ENCODE measurements around the gene ZBTB16. TPM values are rescaled to one million over a fixed set of nuclear protein-coding genes. Genes with fewer than 3 reads are reported as not detected.

Gene ZBTB16
- total and polyA plus RNA-seq, 2 of the 4 experiments (the other 2 are of a cell fraction): not detected

- no peak overlapping the region for H4K91ac ChIP-seq (ENCODE audit: insufficient read depth, low read depth, low read length)
- no peak overlapping the region for H3K56ac ChIP-seq (ENCODE audit: extremely low read depth, insufficient read depth, low read length)
- H3K4me2 ChIP-seq (ENCODE audit: low read depth, low read length): no peak overlapping the region
- no peak overlapping the region for H3K18ac ChIP-seq (ENCODE audit: low read depth, low read length)
- BruUV-seq (replicated peaks): no TSS peak
- no peak overlapping the region for H4K8ac ChIP-seq (ENCODE audit: low read depth in 2 of 2, low read length in 2 of 2)
- no peak for TF ChIP-seq RCOR1 (IDR thresholded peaks at IDR 0.05; ENCODE audit: insufficient replicate concordance, low read length)
- no peak for TF ChIP-seq USF2 (IDR thresholded peaks at IDR 0.05; ENCODE audit: low read depth, low read length)
- TF ChIP-seq MAFK (IDR thresholded peaks at IDR 0.05; ENCODE audit: low read depth, low read length): no peak
- no peak for TF ChIP-seq CHD1 (IDR thresholded peaks at IDR 0.05; ENCODE audit: low read depth, low read length)
- no peak for TF ChIP-seq RAD21 (IDR thresholded peaks at IDR 0.05; ENCODE audit: low read length)
- TF ChIP-seq CEBPB (IDR thresholded peaks at IDR 0.05; ENCODE audit: low read depth, low read length): no peak
- no peak for TF ChIP-seq FOS (IDR thresholded peaks at IDR 0.05; ENCODE audit: low read depth, low read length)
- TF ChIP-seq ELK1 (IDR thresholded peaks at IDR 0.05; ENCODE audit: borderline replicate concordance, low read depth, low read length): no peak
- TF ChIP-seq POLR2A (IDR thresholded peaks at IDR 0.05; ENCODE audit: low read depth, low read length): no peak
- TF ChIP-seq SMC3 (IDR thresholded peaks at IDR 0.05; ENCODE audit: low read depth, low read length): no peak
- no peak overlapping the region for H3K4me3 ChIP-seq (ENCODE audit: insufficient read depth, low read depth, low read length)
- no peaks in the 10 kb centered on the region for H3K9me3 ChIP-seq (ENCODE audit: control insufficient read depth, insufficient read depth, low read length)
- H2BK15ac ChIP-seq (ENCODE audit: low read depth, low read length): no peak overlapping the region
- no peak overlapping the region for H3K23ac ChIP-seq (ENCODE audit: low read depth, low read length)
- in situ Hi-C loops (cut with MboI; ENCODE audit: low sequenced_read_pairs): no loop called here
- no peaks in the 10 kb centered on the region for H4K20me1 ChIP-seq (ENCODE audit: insufficient read depth, low read length)
- no peak overlapping the region for H2BK120ac ChIP-seq (ENCODE audit: low read depth, low read length)
- dilution Hi-C loops (cut with HindIII; ENCODE audit: low sequenced_read_pairs, unreplicated experiment): no loop called here
- no peaks in the 10 kb centered on the region for H3K4me1 ChIP-seq (ENCODE audit: control insufficient read depth, insufficient read depth, low read length)
- no peak overlapping the region for H2AK5ac ChIP-seq (ENCODE audit: low read depth, low read length)
- no peaks in the 10 kb centered on the region; the same call in 1 of the 2 replicates for H3K9me1 ChIP-seq (ENCODE audit: insufficient read depth, low read length)
- no peak for DNase-seq
- no peaks in the 10 kb centered on the region for H3K79me1 ChIP-seq (ENCODE audit: low read depth in 1 of 2, low read length in 2 of 2)
- no peak overlapping the region for H3K4ac ChIP-seq (ENCODE audit: low read depth, low read length)
- no peak overlapping the region for H2BK5ac ChIP-seq (ENCODE audit: low read depth, low read length, poor library complexity, severe bottlenecking)
- H2AK9ac ChIP-seq (replicated peaks; ENCODE audit: low read depth, low read length, poor library complexity): no peak overlapping the region
- 90% methylated on average over 2 of the region's 5 CpGs; no CpG with 5 or more reads in 1 of the 2 experiments for WGBS, 2 experiments (ENCODE audit: extremely low coverage in 2 of 2, insufficient read length in 1 of 2)
- H2BK20ac ChIP-seq (ENCODE audit: low read depth, low read length): no peak overlapping the region
- peaks cover 68% of the 10 kb centered on the region for H3K27me3 ChIP-seq (ENCODE audit: control insufficient read depth, insufficient read depth, low read length)
- H3K14ac ChIP-seq (replicated peaks; ENCODE audit: low read depth, low read length): no peak overlapping the region
- H3K36me3 ChIP-seq (ENCODE audit: control insufficient read depth, insufficient read depth, low read length): no peaks in the 10 kb centered on the region
- no peak overlapping the region for H3K27ac ChIP-seq (ENCODE audit: insufficient read depth, low read length)
- no peak overlapping the region for H4K5ac ChIP-seq (ENCODE audit: low read depth, low read length)
- ATAC-seq (ENCODE audit: low read depth): no peak
- ChIA-PET POLR2A (ENCODE audit: unreplicated experiment) (no interaction called here), CTCF (no interaction called here)
- no peak overlapping the region for H3K9ac ChIP-seq (ENCODE audit: low read depth, low read length)
- no peak overlapping the region for H2AFZ ChIP-seq (replicated peaks; ENCODE audit: low read length, poor library complexity)
- intact Hi-C loops (cut with micrococcal nuclease): no loop called here
Measured at GRCh38 chr11:114173843-114174242, 114.3 kb downstream of the ZBTB16 start.

Data from IMR-90 (cell line).